ENCODE results near the gene PDGFB. TPM values are rescaled to one million over a fixed set of nuclear protein-coding genes. Genes with fewer than 3 reads are reported as not detected.
A peak's percentile ranks its signal among the peaks of the same experiment; 100 is the strongest.

PDGFB gene
- total RNA-seq, 2 experiments from 2014 or later, result 0.45 to 0.69 TPM

GRCh38 chr22:39238966-39239505 is 5.7 kb downstream of the PDGFB start:
- peaks cover 83% of the 10 kb centered on the region for H3K4me1 Mint-ChIP-seq (ENCODE audit: low read depth)
- peaks cover 9% of the 10 kb centered on the region for H3K36me3 ChIP-seq (ENCODE audit: insufficient read depth, low read length)
- H3K27ac Mint-ChIP-seq, result peak overlapping the region; percentile 90
- no peaks in the 10 kb centered on the region for H3K9me3 Mint-ChIP-seq
- H3K4me3 ChIP-seq (ENCODE audit: low read length), result peak overlapping the region; percentile 45
- no peak for ATAC-seq (ENCODE audit: poor library complexity)
- H3K27me3 ChIP-seq (ENCODE audit: control insufficient read depth in 1 of 2, insufficient read depth in 2 of 2, low read length in 2 of 2), result peaks cover 21 to 24% of the 10 kb centered on the region in 2 experiments
- DNase-seq, result no peak
- ChIA-PET CTCF (interaction anchor here (1.4 to 2.8 kb wide), 2 partner anchors 23 to 68 kb away, joined by 3 to 8 read pairs; no protein-coding TSS in a partner anchor), POLR2A (interaction anchor here (1.0 to 8.8 kb wide), 4 partner anchors 23 to 87 kb away, joined by 4 to 96 read pairs (median 12); partner anchors contain the start of genes CBX7 and RPL3)
- H3K4me1 ChIP-seq (ENCODE audit: insufficient read depth, low read length), result peaks cover 88% of the 10 kb centered on the region
- H3K27me3 Mint-ChIP-seq, result peaks cover 36% of the 10 kb centered on the region
- no peak for TF ChIP-seq CTCF (IDR thresholded peaks at IDR 0.05)
- H3K4me3 Mint-ChIP-seq, result peak overlapping the region; percentile 68
- peaks cover 12% of the 10 kb centered on the region for H3K36me3 Mint-ChIP-seq (ENCODE audit: low read depth)
- intact Hi-C loops (cut with DNase I, micrococcal nuclease), result no loop called here
- peaks cover 0 to 3% of the 10 kb centered on the region in 2 experiments for H3K9me3 ChIP-seq (ENCODE audit: control insufficient read depth in 1 of 2, insufficient read depth in 1 of 2, low read length in 2 of 2)
- H3K27ac ChIP-seq (ENCODE audit: low read depth in 1 of 2, low read length in 2 of 2), result no peak overlapping the region

- Mint-ChIP-seq H3K36me3 (ENCODE audit: low read depth) (peaks cover 12% of the 10 kb centered on the region), H3K4me3 (peak overlapping the region; percentile 17), H3K27ac (peak overlapping the region; percentile 90), H3K9me3 (no peaks in the 10 kb centered on the region), H3K4me1 (ENCODE audit: low read depth) (peaks cover 83% of the 10 kb centered on the region), H3K27me3 (peaks cover 37% of the 10 kb centered on the region)
- CTCF ChIA-PET, result no interaction called here
- Histone ChIP-seq H3K36me3 (ENCODE audit: insufficient read depth, low read length) (peaks cover 10% of the 10 kb centered on the region), H3K9me3 (ENCODE audit: control insufficient read depth in 1 of 2, insufficient read depth in 1 of 2, low read length in 2 of 2) (peaks cover 0 to 3% of the 10 kb centered on the region in 2 experiments), H3K4me1 (ENCODE audit: insufficient read depth, low read length) (peaks cover 89% of the 10 kb centered on the region), H3K4me3 (ENCODE audit: low read length) (no peak overlapping the region), H3K27ac (ENCODE audit: low read depth in 1 of 2, low read length in 2 of 2) (no peak overlapping the region), H3K27me3 (ENCODE audit: control insufficient read depth in 1 of 2, insufficient read depth in 2 of 2, low read length in 2 of 2) (peaks cover 22 to 24% of the 10 kb centered on the region in 2 experiments)
- POLR2A ChIA-PET, result interaction anchor here (4.7 to 8.8 kb wide), 2 partner anchors 79 to 87 kb away, joined by 20 to 96 read pairs; partner anchors contain the start of genes CBX7 and RPL3
- intact Hi-C loops (cut with DNase I, micrococcal nuclease), result no loop called here
- no peak for TF ChIP-seq CTCF (IDR thresholded peaks at IDR 0.05)
- DNase-seq, result no peak
- ATAC-seq (ENCODE audit: poor library complexity), result no peak
These were observed 6.2 kb downstream of the PDGFB start for GRCh38 chr22:39238561-39238960.

- DNase-seq (no peak), ATAC-seq (ENCODE audit: poor library complexity) (no peak)
- Histone ChIP-seq H3K9me3 (ENCODE audit: control insufficient read depth in 1 of 2, insufficient read depth in 1 of 2, low read length in 2 of 2) (peaks cover 0 to 3% of the 10 kb centered on the region in 2 experiments), H3K4me1 (ENCODE audit: insufficient read depth, low read length) (peaks cover 87% of the 10 kb centered on the region), H3K36me3 (ENCODE audit: insufficient read depth, low read length) (peaks cover 15% of the 10 kb centered on the region), H3K27me3 (ENCODE audit: control insufficient read depth in 1 of 2, insufficient read depth in 2 of 2, low read length in 2 of 2) (peaks cover 24% of the 10 kb centered on the region in 2 experiments), H3K4me3 (ENCODE audit: low read length) (no peak overlapping the region), H3K27ac (ENCODE audit: low read depth in 1 of 2, low read length in 2 of 2) (no peak overlapping the region)
- Mint-ChIP-seq H3K27me3 (peaks cover 37% of the 10 kb centered on the region), H3K9me3 (no peaks in the 10 kb centered on the region), H3K27ac (peak overlapping the region; percentile 90), H3K4me1 (ENCODE audit: low read depth) (peaks cover 83% of the 10 kb centered on the region), H3K36me3 (ENCODE audit: low read depth) (peaks cover 12% of the 10 kb centered on the region), H3K4me3 (peak overlapping the region; percentile 56)
- ChIA-PET CTCF (no interaction called here), POLR2A (interaction anchor here (4.7 to 8.8 kb wide), 2 partner anchors 80 to 86 kb away, joined by 20 to 96 read pairs; partner anchors contain the start of genes CBX7 and RPL3)
- TF ChIP-seq CTCF (IDR thresholded peaks at IDR 0.05), result no peak
- intact Hi-C loops (cut with DNase I, micrococcal nuclease), result no loop called here
These were observed 6.7 kb downstream of the PDGFB start for GRCh38 chr22:39238101-39238466.

Measured in CD4-positive, alpha-beta T cell (primary cell).